SH-SY5Y (cell line): Measurements from ENCODE around the gene SENP5.

Experiments
- GATA2 ChIP-seq: IDR thresholded peaks from 2 replicates; pipeline ENCODE4 v1.6.1; 2011; ENCODE audit warnings: mild to moderate bottlenecking, low read depth, low read length
- GATA3 ChIP-seq: IDR thresholded peaks from 2 replicates; pipeline ENCODE4 v1.6.1; 2011; ENCODE audit warnings: low read depth, mild to moderate bottlenecking, low read length, moderate library complexity

The SENP5 gene

GRCh38 chr3:196889844-196890708, 22.4 kb downstream of the SENP5 start:
- no peak for TF ChIP-seq GATA3

DNA sequence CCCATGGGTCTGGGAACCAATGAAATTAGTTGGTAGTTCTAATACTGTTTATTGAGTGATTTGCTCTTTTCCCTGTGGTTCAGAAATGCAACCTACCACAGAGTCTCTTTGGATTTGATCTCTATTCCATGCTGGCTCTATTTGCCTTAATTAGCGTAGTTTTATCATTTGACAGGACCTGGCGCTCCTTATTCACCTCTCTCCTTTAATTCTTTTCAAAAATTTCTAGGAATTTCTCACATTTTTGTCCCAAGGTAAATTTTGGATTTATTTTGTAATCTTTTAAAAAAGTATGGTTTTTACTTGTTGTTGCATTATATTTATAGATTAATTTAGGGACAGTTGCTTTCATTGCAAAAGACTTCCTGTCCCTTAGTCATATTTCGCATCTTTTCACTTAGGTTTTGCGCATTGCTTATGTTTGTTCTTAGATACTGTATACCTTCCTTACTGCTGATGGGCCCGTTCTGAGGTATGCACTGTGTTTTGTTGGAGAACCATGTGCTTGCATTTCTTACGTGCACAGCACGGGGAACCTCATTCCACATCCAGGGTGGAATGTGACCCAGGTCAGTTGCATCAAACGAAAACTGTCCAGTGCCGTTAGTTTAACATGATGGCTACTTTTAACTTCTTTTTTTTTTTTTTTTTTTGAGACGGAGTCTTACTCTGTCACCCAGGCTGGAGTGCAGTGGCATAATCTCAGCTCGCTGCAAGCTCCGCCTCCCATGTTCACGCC, 27.0 kb downstream of the SENP5 start:
- TF ChIP-seq GATA2: no peak
- no peak for TF ChIP-seq GATA3

DNA sequence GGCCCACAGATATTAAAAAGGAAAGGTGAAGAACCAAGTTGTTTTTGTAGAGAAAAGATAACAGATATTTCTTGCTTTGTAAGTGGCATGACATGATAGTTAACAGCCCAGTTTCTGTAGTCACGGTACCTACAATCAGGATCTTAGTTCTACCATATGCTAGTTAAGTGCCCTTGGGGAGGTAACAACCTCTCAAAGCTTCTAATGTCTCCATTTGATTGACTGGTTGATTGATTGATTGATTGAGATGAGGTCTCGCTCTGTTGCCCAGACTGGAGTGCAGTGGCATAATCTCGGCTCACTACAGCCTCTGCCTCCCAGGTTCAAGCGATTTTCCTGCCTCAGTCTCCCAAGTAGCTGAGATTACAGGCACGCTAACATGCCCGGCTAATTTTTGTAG, 28.5 kb downstream of the SENP5 start:
- TF ChIP-seq GATA2: no peak
- no peak for TF ChIP-seq GATA3

GRCh38 chr3:196901768-196902167, 34.0 kb downstream of the SENP5 start:
- TF ChIP-seq GATA2 (no peak), GATA3 (no peak)

GRCh38 chr3:196902296-196902695, 34.6 kb downstream of the SENP5 start:
- TF ChIP-seq GATA3 (no peak), GATA2 (no peak)

DNA sequence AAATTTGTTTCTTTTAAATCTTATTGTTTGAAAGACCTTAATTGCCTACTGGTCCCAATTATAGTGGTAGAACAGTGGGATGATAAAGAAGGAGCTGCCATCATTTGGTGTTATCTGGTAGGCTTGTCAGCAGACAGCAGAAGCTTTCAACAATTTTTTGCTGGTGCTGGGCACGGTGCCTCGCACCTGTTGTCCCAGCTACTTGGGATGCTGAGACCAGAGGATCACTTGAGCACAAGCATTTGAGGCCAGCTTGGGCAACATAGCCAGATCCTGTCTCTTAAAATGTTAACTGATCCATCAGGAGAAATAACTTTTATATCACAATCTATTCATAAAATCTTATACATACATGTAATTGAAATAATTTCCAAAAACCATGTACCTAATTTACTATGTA, 36.0 kb downstream of the SENP5 start:
- no peak for TF ChIP-seq GATA2
- TF ChIP-seq GATA3: no peak

- TF ChIP-seq GATA3 (no peak), GATA2 (no peak)
Observed at GRCh38 chr3:196914866-196915265, 47.1 kb downstream of the SENP5 start.

DNA sequence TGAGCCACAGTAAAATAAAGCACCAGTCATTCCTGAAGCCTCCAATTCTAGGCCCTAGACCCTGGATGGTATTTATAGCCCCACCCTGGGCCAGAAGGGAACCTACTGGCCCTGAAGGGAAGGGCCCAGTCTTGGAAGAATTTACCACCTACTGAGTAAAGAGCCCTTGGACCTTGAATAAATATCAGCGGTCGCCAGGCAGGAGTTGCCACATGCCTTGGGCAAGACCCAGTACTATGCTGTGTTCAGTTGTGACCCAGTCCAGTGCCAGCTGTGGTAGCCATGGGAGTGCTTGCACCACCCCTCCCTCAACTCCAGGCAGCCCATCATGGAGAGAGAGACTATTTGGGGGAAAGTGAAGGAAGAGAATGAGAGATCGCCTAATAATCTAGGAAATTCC, 47.7 kb downstream of the SENP5 start:
- no peak for TF ChIP-seq GATA3
- TF ChIP-seq GATA2: no peak

GRCh38 chr3:196916221-196916620, 48.5 kb downstream of the SENP5 start:
- TF ChIP-seq GATA3 (no peak), GATA2 (no peak)

DNA sequence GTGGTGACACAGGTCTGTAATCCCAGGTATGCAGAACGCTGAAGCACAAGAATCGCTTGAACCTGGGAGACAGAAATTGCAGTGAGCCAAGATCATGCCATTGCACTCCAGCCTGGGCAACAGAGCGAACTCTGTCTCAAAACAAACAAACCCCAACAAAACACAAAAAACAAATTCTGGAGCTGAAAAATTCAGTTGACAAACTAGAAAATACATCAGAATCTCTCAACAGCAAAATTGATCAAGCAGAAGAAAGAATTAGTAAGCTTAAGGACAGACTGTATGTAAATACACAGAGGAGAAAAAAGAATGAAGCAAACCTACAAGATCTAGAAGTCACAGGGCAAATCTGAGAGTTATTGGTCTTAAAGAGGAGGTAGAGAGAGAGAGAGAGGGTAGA, 49.3 kb downstream of the SENP5 start:
- no peak for TF ChIP-seq GATA2
- no peak for TF ChIP-seq GATA3

- no peak for TF ChIP-seq GATA2
- no peak for TF ChIP-seq GATA3
Observed at GRCh38 chr3:196918968-196919367, 51.2 kb downstream of the SENP5 start.

DNA sequence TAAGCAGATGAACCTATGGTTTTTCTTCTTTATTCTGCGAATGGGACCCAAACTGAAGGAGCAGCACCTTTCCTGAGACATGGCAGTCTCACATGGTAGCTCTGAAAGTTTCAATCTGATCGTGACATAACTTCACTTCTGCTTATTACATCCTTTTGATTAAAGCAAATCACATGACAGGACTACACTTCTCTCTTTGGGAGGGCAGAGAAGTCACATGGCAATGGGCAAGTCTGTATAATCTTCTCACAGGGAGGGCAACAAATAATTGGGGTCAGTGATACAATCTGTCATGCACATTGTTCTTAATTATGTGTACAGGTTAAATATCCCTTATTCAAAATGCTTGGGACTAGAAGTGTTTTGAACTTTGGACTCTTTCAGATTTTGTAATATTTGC, 53.0 kb downstream of the SENP5 start:
- TF ChIP-seq GATA3 (no peak), GATA2 (no peak)

- TF ChIP-seq GATA2 (no peak), GATA3 (no peak)
Observed at GRCh38 chr3:196927571-196928453, 60.1 kb downstream of the SENP5 start.

DNA sequence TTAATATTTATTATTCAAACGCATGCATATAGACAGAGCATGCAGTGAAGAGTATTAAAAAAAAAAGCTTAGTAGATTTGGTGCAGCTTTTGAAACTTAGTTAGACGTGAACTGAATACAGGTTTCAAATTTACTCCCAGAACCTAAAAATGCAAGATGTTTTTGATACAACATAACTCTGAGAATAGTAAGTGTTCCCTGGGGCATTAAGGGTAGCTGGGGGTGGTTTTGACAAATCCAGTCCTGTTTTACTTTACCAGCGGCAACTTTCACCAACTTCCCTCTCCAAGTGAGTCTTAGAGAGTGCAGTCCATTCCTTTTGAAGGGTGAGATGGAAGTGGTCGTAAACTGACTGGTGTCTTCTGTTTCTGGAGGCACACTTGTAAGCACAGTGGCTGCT, 63.4 kb downstream of the SENP5 start:
- no peak for TF ChIP-seq GATA3
- no peak for TF ChIP-seq GATA2
